NCI-H1417 (cell line): ENCODE results near the gene SERTM1.

Source experiments
- DNase-seq, 3 experiments: peaks; one replicate each; lab custom pipeline; 2025; lab: John Stamatoyannopoulos, UW

The SERTM1 gene

GRCh38 chr13:36673838-36674326, at the start of gene SERTM1:
Gene SERTM1 (plus strand): TSS chr13:36674020. CDS start chr13:36695079, 21,059 bp downstream.
- DNase-seq = peak; percentile 56 to 88 (median 77)

DNA sequence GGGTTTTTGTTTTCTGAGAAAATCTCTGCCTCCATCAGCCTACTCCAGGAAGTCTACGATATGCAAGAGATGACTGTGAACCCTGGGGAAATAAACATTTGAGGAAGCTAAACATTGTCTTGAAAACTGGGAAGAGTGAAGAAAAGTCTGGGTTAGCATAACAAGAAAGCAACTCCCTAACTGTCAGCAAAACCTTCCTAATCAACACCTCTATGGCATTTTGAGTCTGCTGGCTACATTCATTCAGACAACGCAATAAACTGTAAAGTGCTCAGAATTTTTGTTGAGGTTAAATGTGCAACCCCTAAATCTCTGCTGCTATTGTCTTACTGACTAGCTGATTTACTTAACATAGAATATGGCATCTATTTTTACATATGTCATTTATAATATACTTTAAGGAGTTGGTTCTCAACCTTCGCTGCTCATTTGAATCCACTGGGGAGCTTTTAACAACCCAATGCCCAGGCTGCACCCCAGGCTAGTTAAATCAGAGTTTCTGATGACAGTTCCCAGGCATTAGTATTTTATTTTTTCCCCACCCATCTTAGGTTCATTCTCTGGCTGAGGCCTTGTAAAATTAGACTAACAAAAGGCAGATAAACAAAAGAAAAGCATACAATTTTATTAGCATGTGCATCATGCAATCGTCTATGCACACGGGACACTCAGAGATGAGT, 45.3 kb upstream of the SERTM1 start:
- no peak for DNase-seq

DNA sequence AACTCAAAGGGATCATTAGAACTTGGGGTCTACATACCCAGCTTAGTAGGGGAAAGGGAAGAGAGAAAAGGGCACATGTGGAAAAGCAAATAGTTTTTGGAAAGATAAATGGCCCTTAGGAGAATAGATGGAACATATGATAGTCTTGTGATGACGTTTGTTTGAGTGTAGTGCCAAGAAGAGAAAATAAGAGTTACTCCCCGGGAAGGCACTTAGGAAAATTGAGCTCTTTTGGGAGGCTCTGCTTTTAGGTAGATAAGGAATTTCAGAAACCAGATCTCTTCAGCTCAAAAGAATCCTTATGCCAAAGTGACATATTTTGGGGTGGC, 44.8 kb upstream of the SERTM1 start:
- no peak for DNase-seq

GRCh38 chr13:36630181-36630803, 43.5 kb upstream of the SERTM1 start:
- DNase-seq = no peak

GRCh38 chr13:36639610-36640009, 34.2 kb upstream of the SERTM1 start:
- DNase-seq = no peak

DNA sequence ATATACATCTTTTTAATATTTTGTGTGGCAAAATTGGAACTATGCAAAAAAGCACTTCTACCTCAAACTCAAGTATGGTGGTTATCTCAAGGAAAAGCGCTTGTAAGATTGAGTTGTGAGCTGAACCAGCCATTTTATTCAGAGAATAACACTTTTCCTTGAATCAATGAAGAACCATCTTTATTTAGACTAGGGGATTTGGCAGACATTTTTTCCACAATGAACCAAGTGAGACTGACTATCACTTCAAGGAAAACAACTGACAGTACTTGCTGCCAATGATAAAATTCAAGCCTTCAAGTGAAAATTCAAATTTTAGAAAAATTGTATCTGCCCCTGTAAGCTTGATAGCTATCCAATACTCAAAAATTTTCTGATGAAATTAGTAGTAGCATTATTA, 23.2 kb upstream of the SERTM1 start:
- DNase-seq = no peak

- DNase-seq = peak in 1 of 3 experiments; percentile 92
Observed at GRCh38 chr13:36665630-36666029, 8.2 kb upstream of the SERTM1 start.

- DNase-seq = peak in 2 of 3 experiments; percentile 65 to 95
Observed at GRCh38 chr13:36666477-36667229, 7.2 kb upstream of the SERTM1 start.

GRCh38 chr13:36668316-36668715, 5.5 kb upstream of the SERTM1 start:
- DNase-seq = no peak

DNA sequence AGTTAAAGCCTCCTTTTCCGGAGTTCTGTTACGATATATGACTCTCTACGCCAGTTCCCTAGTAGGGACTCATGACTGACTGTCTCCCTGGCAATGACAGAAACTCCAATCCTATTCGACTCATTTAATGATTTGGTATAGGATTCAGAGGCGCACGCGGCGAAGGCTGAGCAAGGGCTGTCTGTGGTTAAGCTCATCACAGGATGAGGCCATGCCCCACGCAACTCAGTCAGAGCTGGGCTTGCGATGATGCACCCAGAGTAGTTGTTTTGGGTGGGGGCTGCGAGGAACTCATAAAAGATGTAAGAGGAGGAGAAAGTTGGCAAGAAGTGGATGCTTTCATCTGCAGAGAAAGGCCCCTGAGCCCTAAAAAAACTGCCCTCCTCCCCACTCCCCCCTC, 468 bp upstream of the SERTM1 start:
- peak in 1 of 3 experiments; percentile 53 for DNase-seq

DNA sequence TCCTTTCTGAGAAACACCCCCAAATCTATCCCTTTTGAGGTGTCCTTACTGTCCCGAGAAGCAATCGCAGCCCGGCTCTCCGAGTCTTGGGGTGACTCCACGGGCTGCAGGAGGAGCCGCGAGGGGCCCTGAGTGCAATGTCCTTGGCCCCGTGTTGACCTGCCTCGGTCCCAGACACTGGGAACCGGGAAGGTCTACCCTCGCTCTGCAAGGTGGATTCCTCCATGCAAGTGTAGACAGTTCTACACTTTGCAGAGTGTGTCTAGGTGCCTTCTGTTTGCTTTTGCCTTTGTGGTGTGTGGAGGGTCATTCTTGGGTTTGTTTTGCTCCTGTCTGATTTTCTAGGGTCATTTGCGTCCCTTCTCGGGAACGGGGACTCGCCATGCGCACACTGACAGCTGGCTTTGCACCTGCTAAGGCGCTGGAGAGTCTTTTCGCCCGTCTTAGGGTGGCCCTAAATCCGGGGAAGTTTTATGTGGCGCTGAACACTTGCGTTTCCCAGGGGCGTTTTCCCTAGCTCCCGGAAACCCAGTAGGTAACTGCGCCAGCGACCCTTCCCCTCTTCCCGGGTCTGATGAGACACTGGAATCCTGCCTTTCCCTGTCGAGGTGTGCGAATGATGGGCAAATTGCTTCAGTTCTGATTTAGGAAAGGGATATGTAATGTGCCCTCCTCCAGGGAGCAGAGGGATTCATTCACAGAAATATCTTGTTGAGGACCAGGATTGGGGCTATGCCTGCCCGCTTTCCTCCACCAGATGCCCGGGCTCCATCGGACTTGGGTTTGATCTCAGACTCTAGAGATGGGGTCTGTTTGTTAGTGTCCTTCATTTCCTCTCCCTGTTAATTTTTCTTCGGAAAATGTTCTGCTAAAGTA, 755 bp downstream of the SERTM1 start:
- peak; percentile 32 to 36 (median 34) for DNase-seq

- peak in 1 of 3 experiments; percentile 51 for DNase-seq
Observed at GRCh38 chr13:36675213-36675536, 1.4 kb downstream of the SERTM1 start.

DNA sequence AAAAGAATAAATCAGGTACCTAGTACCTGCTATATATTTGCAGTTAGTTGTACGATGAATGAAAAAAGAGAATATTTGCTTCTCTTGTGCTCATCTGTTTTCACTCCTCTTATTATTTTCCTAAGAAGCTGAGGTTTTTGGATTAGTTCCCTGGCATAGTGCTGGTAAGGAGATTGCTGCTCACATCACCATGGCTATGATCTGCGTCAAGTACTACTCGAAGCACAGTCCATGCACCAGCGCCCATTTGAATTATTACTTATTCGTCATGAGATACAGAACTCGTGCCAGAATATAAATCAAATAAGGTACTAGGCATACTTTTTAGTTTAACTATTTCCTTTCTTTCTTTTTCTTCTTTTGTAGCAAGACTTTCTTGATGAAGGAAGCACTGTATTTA, 7.1 kb downstream of the SERTM1 start:
- peak in 1 of 3 experiments; percentile 66 for DNase-seq

- no peak for DNase-seq
Observed at GRCh38 chr13:36681894-36682624, 8.2 kb downstream of the SERTM1 start.

GRCh38 chr13:36683701-36684100, 9.9 kb downstream of the SERTM1 start:
- no peak for DNase-seq

- DNase-seq = no peak
Observed at GRCh38 chr13:36685927-36686326, 12.1 kb downstream of the SERTM1 start.

DNA sequence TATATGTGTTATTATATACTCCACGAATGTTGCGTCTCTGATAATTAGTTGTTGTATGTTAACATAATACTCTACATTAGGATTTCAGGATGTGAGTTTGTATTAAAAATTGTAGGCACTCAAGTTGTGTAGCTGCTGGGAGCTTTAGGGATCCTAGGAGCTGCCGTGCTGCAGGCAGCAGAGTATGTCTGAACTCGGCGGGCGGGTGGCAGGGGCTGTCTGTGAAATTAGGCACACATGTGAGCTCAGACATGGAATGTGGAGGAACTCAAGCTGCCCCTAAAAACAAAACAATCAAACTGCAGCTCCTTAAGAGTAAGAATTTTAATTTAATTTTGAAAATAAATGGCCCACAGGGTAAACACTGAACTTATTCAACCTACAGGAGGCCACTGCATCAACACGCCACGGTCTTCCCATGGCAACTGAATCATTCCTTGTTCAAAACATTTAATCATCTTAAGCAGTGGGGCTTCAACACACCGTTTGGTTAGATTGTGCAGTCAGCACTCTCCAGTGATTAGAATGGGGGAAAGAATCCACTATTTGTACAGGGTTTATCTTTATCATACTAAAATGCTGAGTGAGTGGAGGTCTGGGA, 22.7 kb downstream of the SERTM1 start:
- DNase-seq = no peak

DNA sequence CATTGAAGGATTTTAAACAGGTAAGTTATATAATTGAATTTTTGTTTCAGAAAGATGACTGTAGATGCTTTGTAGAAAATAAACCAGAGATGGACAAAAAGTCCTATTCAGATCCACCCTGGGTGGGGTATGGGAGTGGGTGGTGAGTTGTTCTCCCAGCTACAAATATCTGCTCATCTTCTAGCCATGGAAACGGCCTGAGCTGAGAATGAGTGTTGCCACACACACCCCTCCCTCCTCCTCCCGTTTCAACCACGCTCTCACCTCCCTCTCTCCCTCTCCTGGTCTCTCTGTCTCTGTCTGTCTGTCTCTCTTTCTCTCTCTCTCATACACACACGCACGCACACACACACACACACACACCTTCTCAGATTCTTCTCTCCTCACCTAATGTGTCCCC, 26.4 kb downstream of the SERTM1 start:
- DNase-seq = no peak

DNA sequence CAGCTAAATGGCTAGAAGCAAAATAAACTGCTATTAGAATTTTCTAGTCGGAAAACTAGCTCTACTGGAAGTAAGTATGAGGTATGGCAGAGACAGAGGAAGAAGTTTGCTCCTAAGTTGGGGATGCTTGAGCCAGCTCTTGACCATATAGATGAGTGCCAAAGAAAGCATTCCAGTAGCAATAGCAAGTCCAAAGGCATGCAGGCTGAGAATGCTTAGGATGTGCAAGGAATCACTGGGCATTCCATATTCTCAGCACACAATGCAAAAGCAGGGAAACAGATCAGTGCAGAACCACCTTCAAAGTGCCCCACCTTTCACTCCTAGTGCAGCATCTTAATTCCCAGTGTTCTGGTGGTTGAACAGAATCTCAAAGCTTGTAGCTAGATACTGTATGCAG, 32.9 kb downstream of the SERTM1 start:
- DNase-seq = no peak

DNA sequence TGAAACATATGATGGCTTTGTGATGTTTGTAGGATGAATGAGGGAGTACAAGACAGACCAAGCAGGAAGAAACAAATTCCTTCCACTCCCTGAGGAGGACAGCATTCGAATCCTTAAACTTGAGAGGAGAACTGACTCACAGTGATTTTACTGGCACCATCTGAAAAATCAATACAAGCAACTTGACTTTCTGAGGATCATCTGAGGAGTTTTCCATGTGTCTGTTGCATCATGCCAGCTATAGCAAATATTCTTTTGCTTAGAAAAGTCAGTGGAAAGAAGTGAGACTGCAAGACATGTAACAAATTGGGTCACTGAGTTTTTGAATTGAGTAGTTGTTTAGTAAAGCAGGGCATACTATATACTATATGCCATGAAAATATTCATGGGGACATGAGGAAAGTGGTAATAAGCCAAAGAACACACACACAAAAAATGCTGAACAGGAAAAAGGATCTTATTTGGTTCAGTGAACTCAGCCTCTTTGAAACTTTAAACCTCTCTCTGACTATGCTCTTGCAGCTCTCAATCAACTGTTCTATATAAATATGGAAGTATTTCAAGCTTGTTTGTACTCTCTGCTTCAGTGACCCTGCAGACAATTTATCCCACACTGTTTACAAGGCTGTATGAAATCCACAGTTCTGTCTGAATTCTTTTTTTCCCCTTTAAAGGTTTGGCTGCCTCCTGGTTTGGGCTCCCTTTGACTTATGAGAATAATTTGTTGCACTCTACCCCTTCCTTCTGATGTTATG, 35.5 kb downstream of the SERTM1 start:
- peak in 1 of 3 experiments; percentile 12 for DNase-seq
